K562 (cell line): Measurements from ENCODE around the gene GTPBP1. TPM values are rescaled to one million over a fixed set of nuclear protein-coding genes. Genes with fewer than 3 reads are reported as not detected.

Experiments used
- ARID3A ChIP-seq: IDR thresholded peaks from 2 replicates; pipeline ENCODE4 v1.6.1; 2012; ENCODE audit warnings: low read depth, low read length, improper control_type of control experiment, borderline replicate concordance
- ATF6 ChIP-seq: sonication (generic); formaldehyde crosslinking; IDR thresholded peaks from 2 replicates; pipeline ENCODE4 v1.4.0; 2020; ENCODE audit warnings: mild to moderate bottlenecking, missing genetic modification reagents
- E2F4 ChIP-seq: sonication (generic); formaldehyde crosslinking; IDR thresholded peaks from 2 replicates; pipeline ENCODE4 v1.8.0; 2022; ENCODE audit warnings: mild to moderate bottlenecking, low read depth, missing genetic modification reagents
- FIP1L1 ChIP-seq: fragments of 200-400 bp; formaldehyde crosslinking; IDR thresholded peaks from 2 replicates; pipeline ENCODE4 v1.6.1; 2018; ENCODE audit warnings: mild to moderate bottlenecking, low read depth, low read length; ENCODE audit not compliant: poor library complexity, severe bottlenecking
- GTF3C2 ChIP-seq: IDR thresholded peaks from 3 replicates; pipeline ENCODE4 v1.6.1; 2011; ENCODE audit warnings: borderline replicate concordance, mild to moderate bottlenecking, moderate library complexity; ENCODE audit not compliant: insufficient read length; ENCODE audit errors: extremely low read depth
- HNRNPK ChIP-seq: fragments of 200-400 bp; formaldehyde crosslinking; IDR thresholded peaks from one replicate; pipeline ENCODE4 v1.6.1; 2018; ENCODE audit warnings: mild to moderate bottlenecking, low read depth, low read length; ENCODE audit not compliant: poor library complexity, severe bottlenecking
- NFATC3 ChIP-seq: fragments of 450-650 bp; IDR thresholded peaks from 2 replicates; pipeline ENCODE4 v1.6.1; 2017; ENCODE audit warnings: mild to moderate bottlenecking
- POLR2H ChIP-seq: IDR thresholded peaks from 2 replicates; pipeline ENCODE4 v1.6.1; 2016; ENCODE audit warnings: missing genetic modification characterization, low read depth, mild to moderate bottlenecking, control low read depth, missing compliant biosample characterization, moderate library complexity
- TARDBP ChIP-seq: fragments of 450-650 bp; IDR thresholded peaks from 2 replicates; pipeline ENCODE4 v1.6.1; 2016
- THRAP3 ChIP-seq: fragments of 450-650 bp; IDR thresholded peaks from 2 replicates; pipeline ENCODE4 v1.6.1; 2016; ENCODE audit warnings: mild to moderate bottlenecking, inconsistent platforms, borderline replicate concordance
- ZFP30 ChIP-seq: fragments of 250-450 bp; sonication (Bioruptor Pico); IDR thresholded peaks from 2 replicates; pipeline ENCODE4 v1.8.0; 2022; ENCODE audit warnings: moderate library complexity, mild to moderate bottlenecking, inconsistent platforms, borderline replicate concordance
- ZNF12 ChIP-seq: sonication (generic); formaldehyde crosslinking; IDR thresholded peaks from 2 replicates; pipeline ENCODE4 v1.4.0; 2020; ENCODE audit warnings: mild to moderate bottlenecking, missing genetic modification reagents
- ZNF263 ChIP-seq: sonication (generic); formaldehyde crosslinking; IDR thresholded peaks from 2 replicates; pipeline ENCODE4 v1.8.0; 2022; ENCODE audit warnings: mild to moderate bottlenecking, missing genetic modification reagents, borderline replicate concordance
- polyA plus RNA-seq, 8 experiments: library from polyadenylated mRNA; depleted of rRNA in 4 of 8; stranded (reverse) in 5 of 8; unstranded in 3 of 8; fragments of >200 nt; fragmentation: Nextera tagmentation in 2 of 8; fragmentation: Illumina TruSeq in 1 of 8; extraction: Ambion mirVana in 2 of 8; extraction: Trizol in 1 of 8; gene quantifications; 2 replicates each; pipeline versions ENCODE4 v1.2.1 to v1.2.3, GENCODE V29; 2011 to 2014; ENCODE audit warnings: inconsistent platforms in 1 of 8, missing spikeins in 1 of 8
- total RNA-seq, 7 experiments: library from RNA; depleted of rRNA in 6 of 7; stranded (reverse); fragments of >200 nt in 6 of 7; fragmentation: Illumina TruSeq in 2 of 7; extraction: Trizol in 2 of 7; gene quantifications; 2 replicates each; pipeline versions ENCODE4 v1.2.1 to v1.2.3, GENCODE V29; 2011 to 2021; ENCODE audit warnings: low replicate concordance in 1 of 7

Gene GTPBP1
- total and polyA plus RNA-seq, 9 of the 15 experiments (the other 6 are each of a cell fraction or from before 2014, with no cell fraction given), result 0.83 to 53.2 (median 23.3) TPM

GRCh38 chr22:38755911-38756532 lies 50.3 kb downstream of the GTPBP1 start, which contains the start of gene SUN2 (continued):
- TF ChIP-seq HNRNPK (no peak), THRAP3 (no peak), GTF3C2 (no peak), ZFP30 (CRISPR knock-in tag) (no peak), NFATC3 (no peak), TARDBP (peak; percentile 89), ATF6 (CRISPR knock-in tag) (no peak), ZNF12 (CRISPR knock-in tag) (no peak), ARID3A (no peak), FIP1L1 (peak; percentile 23), E2F4 (CRISPR knock-in tag) (no peak), POLR2H (tag) (0 out of 2 replicates have a peak, but pooled peaks have one; percentile 37), ZNF263 (no peak)
